HepG2 (cell line): ENCODE measurements around the gene MCAT.

ENCODE experiments used
- FOXA1 ChIP-seq, 2 experiments: fragments of 450-650 bp in 1 of 2; sonication (generic) in 1 of 2; formaldehyde crosslinking in 1 of 2; IDR thresholded peaks; 2 replicates each; pipeline versions ENCODE4 v1.4.0 to v1.6.1; 2016 to 2020; ENCODE audit warnings: missing genetic modification reagents in 1 of 2
- KLF6 ChIP-seq: IDR thresholded peaks from 2 replicates; pipeline ENCODE4 v1.8.0; 2016; ENCODE audit warnings: missing biosample characterization, missing genetic modification reagents
- TF ChIP-seq, protein P1 (sequence below): IDR thresholded peaks from 2 replicates; pipeline ENCODE4 v1.6.1; 2016; ENCODE audit warnings: low read depth, missing genetic modification reagents, missing compliant biosample characterization

DNA sequence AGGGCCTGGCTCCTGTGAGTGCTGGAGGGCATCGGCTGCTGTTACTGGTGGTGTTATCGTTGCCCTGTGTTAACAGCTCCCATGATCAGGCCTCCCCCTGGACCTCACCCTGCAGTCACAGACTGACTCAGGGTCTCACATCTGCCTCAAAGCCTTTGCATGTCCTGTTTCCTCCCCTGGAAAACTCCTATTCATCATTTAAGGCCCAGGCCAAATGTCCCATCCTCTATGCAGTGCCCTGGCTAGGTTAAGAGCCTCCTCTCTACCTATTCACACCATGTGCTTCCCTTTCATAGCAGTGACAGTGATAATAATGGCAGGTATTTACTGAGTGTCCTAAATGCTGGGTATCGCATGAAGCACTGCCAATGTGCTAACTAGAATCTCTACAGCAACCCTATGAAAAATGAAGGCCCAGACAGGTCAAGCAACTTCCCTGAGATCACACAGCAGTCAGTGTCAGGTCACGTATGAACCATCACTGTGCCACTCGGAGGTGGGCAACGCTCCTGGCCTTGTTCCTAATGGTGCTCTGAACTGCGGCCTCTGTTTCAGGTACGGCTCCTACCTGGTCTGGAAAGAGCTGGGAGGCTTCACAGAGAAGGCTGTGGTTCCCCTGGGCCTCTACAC, 17.4 kb upstream of the MCAT start:
- no peak for TF ChIP-seq FOXA1 (IDR thresholded peaks at IDR 0.05)
- TF ChIP-seq FOXA1 (CRISPR knock-in tag; IDR thresholded peaks at IDR 0.05), result no peak
- TF ChIP-seq KLF6 (CRISPR knock-in tag), result no peak
- TF ChIP-seq, protein P1, sequence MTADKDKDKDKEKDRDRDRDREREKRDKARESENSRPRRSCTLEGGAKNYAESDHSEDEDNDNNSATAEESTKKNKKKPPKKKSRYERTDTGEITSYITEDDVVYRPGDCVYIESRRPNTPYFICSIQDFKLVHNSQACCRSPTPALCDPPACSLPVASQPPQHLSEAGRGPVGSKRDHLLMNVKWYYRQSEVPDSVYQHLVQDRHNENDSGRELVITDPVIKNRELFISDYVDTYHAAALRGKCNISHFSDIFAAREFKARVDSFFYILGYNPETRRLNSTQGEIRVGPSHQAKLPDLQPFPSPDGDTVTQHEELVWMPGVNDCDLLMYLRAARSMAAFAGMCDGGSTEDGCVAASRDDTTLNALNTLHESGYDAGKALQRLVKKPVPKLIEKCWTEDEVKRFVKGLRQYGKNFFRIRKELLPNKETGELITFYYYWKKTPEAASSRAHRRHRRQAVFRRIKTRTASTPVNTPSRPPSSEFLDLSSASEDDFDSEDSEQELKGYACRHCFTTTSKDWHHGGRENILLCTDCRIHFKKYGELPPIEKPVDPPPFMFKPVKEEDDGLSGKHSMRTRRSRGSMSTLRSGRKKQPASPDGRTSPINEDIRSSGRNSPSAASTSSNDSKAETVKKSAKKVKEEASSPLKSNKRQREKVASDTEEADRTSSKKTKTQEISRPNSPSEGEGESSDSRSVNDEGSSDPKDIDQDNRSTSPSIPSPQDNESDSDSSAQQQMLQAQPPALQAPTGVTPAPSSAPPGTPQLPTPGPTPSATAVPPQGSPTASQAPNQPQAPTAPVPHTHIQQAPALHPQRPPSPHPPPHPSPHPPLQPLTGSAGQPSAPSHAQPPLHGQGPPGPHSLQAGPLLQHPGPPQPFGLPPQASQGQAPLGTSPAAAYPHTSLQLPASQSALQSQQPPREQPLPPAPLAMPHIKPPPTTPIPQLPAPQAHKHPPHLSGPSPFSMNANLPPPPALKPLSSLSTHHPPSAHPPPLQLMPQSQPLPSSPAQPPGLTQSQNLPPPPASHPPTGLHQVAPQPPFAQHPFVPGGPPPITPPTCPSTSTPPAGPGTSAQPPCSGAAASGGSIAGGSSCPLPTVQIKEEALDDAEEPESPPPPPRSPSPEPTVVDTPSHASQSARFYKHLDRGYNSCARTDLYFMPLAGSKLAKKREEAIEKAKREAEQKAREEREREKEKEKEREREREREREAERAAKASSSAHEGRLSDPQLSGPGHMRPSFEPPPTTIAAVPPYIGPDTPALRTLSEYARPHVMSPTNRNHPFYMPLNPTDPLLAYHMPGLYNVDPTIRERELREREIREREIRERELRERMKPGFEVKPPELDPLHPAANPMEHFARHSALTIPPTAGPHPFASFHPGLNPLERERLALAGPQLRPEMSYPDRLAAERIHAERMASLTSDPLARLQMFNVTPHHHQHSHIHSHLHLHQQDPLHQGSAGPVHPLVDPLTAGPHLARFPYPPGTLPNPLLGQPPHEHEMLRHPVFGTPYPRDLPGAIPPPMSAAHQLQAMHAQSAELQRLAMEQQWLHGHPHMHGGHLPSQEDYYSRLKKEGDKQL (CRISPR knock-in tag), result no peak
